H9 (cell line): ENCODE data around the gene HMGB4. TPM values are rescaled to one million over a fixed set of nuclear protein-coding genes. Genes with fewer than 3 reads are reported as not detected.

Experiments used
- DNase-seq: peaks from one replicate; pipeline ENCODE4 v3.0.0-alpha.2; 2017
- H2AFZ ChIP-seq: one replicate; pipeline ENCODE4 v1.6.1; 2013; ENCODE audit warnings: mild to moderate bottlenecking, low read length, control low read depth, moderate library complexity
- H2AK5ac ChIP-seq: 2 replicates; pipeline ENCODE4 v1.6.1; 2013; ENCODE audit warnings: low read length, control low read depth, mixed read lengths; ENCODE audit not compliant: insufficient read length
- H2BK120ac ChIP-seq: one replicate; pipeline ENCODE4 v1.6.1; 2013; ENCODE audit warnings: low read depth, mild to moderate bottlenecking, low read length, control low read depth, inconsistent platforms; ENCODE audit not compliant: poor library complexity, severe bottlenecking
- H2BK12ac ChIP-seq: 2 replicates; pipeline ENCODE4 v1.6.1; 2013; ENCODE audit warnings: low read length, control low read depth, mixed read lengths, low read depth; ENCODE audit not compliant: insufficient read length
- H2BK15ac ChIP-seq: 2 replicates; pipeline ENCODE4 v1.6.1; 2013; ENCODE audit warnings: low read depth, low read length, control low read depth
- H2BK20ac ChIP-seq: one replicate; pipeline ENCODE4 v1.6.1; 2013; ENCODE audit warnings: low read depth, mild to moderate bottlenecking, low read length, control low read depth, inconsistent platforms; ENCODE audit not compliant: poor library complexity, severe bottlenecking
- H2BK5ac ChIP-seq: 2 replicates; pipeline ENCODE4 v1.6.1; 2013; ENCODE audit warnings: low read length, control low read depth, mixed read lengths; ENCODE audit not compliant: insufficient read length
- H3K14ac ChIP-seq: 2 replicates; pipeline ENCODE4 v1.6.1; 2013; ENCODE audit warnings: low read length, control low read depth; ENCODE audit not compliant: insufficient read depth
- H3K18ac ChIP-seq: 2 replicates; pipeline ENCODE4 v1.6.1; 2013; ENCODE audit warnings: low read depth, mild to moderate bottlenecking, mixed read lengths, low read length, control low read depth; ENCODE audit not compliant: insufficient read length
- H3K23ac ChIP-seq: 2 replicates; pipeline ENCODE4 v1.6.1; 2013; ENCODE audit warnings: low read length, control low read depth, mixed read lengths, low read depth; ENCODE audit not compliant: insufficient read length
- H3K23me2 ChIP-seq: 2 replicates; pipeline ENCODE4 v1.6.1; 2013; ENCODE audit warnings: low read depth, mild to moderate bottlenecking, mixed read lengths, low read length, control low read depth; ENCODE audit not compliant: insufficient read length, poor library complexity, severe bottlenecking
- H3K27ac ChIP-seq: 2 replicates; pipeline ENCODE4 v1.5.1; 2013; ENCODE audit warnings: low read length, control low read depth, mixed read lengths, low read depth; ENCODE audit not compliant: insufficient read length
- H3K27me3 ChIP-seq: 2 replicates; pipeline ENCODE4 v1.6.1; 2013; ENCODE audit warnings: low read length, control low read depth, inconsistent platforms; ENCODE audit not compliant: insufficient read depth
- H3K4ac ChIP-seq: 2 replicates; pipeline ENCODE4 v1.6.1; 2013; ENCODE audit warnings: low read depth, mild to moderate bottlenecking, control low read depth, inconsistent platforms, low read length, moderate library complexity
- H3K4me1 ChIP-seq: 2 replicates; pipeline ENCODE4 v1.6.1; 2013; ENCODE audit warnings: low read length, control low read depth, inconsistent platforms; ENCODE audit not compliant: insufficient read depth
- H3K4me2 ChIP-seq: 2 replicates; pipeline ENCODE4 v1.6.1; 2013; ENCODE audit warnings: low read length, control low read depth, mixed read lengths; ENCODE audit not compliant: insufficient read length, insufficient read depth
- H3K56ac ChIP-seq: 2 replicates; pipeline ENCODE4 v1.6.1; 2013; ENCODE audit warnings: low read depth, mild to moderate bottlenecking, mixed read lengths, low read length, control low read depth; ENCODE audit not compliant: insufficient read length
- H3K79me1 ChIP-seq: 2 replicates; pipeline ENCODE4 v1.6.1; 2013; ENCODE audit warnings: low read depth, mild to moderate bottlenecking, moderate library complexity, low read length, control low read depth, inconsistent platforms; ENCODE audit not compliant: insufficient read depth, poor library complexity, severe bottlenecking
- H3K79me2 ChIP-seq: 2 replicates; pipeline ENCODE4 v1.6.1; 2013; ENCODE audit warnings: low read length, control low read depth, inconsistent platforms; ENCODE audit not compliant: insufficient read depth
- H3K9ac ChIP-seq: 2 replicates; pipeline ENCODE4 v1.6.1; 2013; ENCODE audit warnings: low read length, control low read depth, mixed read lengths; ENCODE audit not compliant: insufficient read length; ENCODE audit errors: extremely low read depth
- H3K9me3 ChIP-seq: one replicate; pipeline ENCODE4 v1.6.1; 2013; ENCODE audit warnings: low read depth, low read length, inconsistent platforms; ENCODE audit not compliant: control insufficient read depth
- H3T11ph ChIP-seq: one replicate; pipeline ENCODE4 v1.6.1; 2013; ENCODE audit warnings: mild to moderate bottlenecking, low read length, control low read depth, inconsistent platforms
- H4K20me1 ChIP-seq: one replicate; pipeline ENCODE4 v1.6.1; 2013; ENCODE audit not compliant: control insufficient read depth, insufficient read length, insufficient read depth
- H4K5ac ChIP-seq: 2 replicates; pipeline ENCODE4 v1.6.1; 2013; ENCODE audit warnings: low read depth, mild to moderate bottlenecking, mixed read lengths, low read length, control low read depth; ENCODE audit not compliant: insufficient read length
- H4K8ac ChIP-seq: replicated peaks from 2 replicates; pipeline ENCODE4 v1.6.1; 2013; ENCODE audit warnings: low read length, control low read depth, mixed read lengths, low read depth; ENCODE audit not compliant: insufficient read length
- H4K91ac ChIP-seq: 2 replicates; pipeline ENCODE4 v1.6.1; 2013; ENCODE audit warnings: low read depth, mild to moderate bottlenecking, moderate library complexity, mixed read lengths, low read length, control low read depth; ENCODE audit not compliant: insufficient read length
- H3K27ac Mint-ChIP-seq, 3 experiments: 2 replicates in 2 of 3; 3 replicates in 1 of 3; pipeline ENCODE4 v1.8.0; 2020 to 2021; ENCODE audit warnings: mixed read lengths in 3 of 3, mild to moderate bottlenecking in 1 of 3, moderate library complexity in 1 of 3
- H3K27me3 Mint-ChIP-seq: 2 replicates; pipeline ENCODE4 v1.8.0; 2021; ENCODE audit warnings: low read depth, mild to moderate bottlenecking, moderate library complexity, mixed read lengths
- H3K36me3 Mint-ChIP-seq, 3 experiments: 2 replicates in 2 of 3; 3 replicates in 1 of 3; pipeline ENCODE4 v1.8.0; 2020 to 2021; ENCODE audit warnings: low read depth in 3 of 3, mixed read lengths in 3 of 3; ENCODE audit not compliant: insufficient read depth in 1 of 3
- H3K4me1 Mint-ChIP-seq, 2 experiments: 2 replicates each; pipeline ENCODE4 v1.8.0; 2020; ENCODE audit warnings: mixed read lengths in 2 of 2
- H3K4me3 Mint-ChIP-seq, 2 experiments: 2 replicates in 1 of 2; 3 replicates in 1 of 2; pipeline ENCODE4 v1.8.0; 2020 to 2021; ENCODE audit warnings: mild to moderate bottlenecking in 2 of 2, mixed read lengths in 2 of 2, moderate library complexity in 1 of 2
- H3K9me3 Mint-ChIP-seq, 2 experiments: 2 replicates in 1 of 2; 3 replicates in 1 of 2; pipeline ENCODE4 v1.8.0; 2020; ENCODE audit warnings: mild to moderate bottlenecking in 2 of 2, mixed read lengths in 2 of 2, moderate library complexity in 1 of 2
- CTCF ChIP-seq: fragments of 200-600 bp; sonication (generic); conservative IDR thresholded peaks from 3 replicates; pipeline ENCODE4 v1.8.0; 2021; ENCODE audit warnings: antibody characterized with exemption, mild to moderate bottlenecking
- total RNA-seq: library from RNA; stranded (reverse); gene quantifications from 2 replicates; pipeline ENCODE4 v1.2.1, GENCODE V29; 2021

HMGB4 gene
- total RNA-seq, 1 experiment from 2014 or later = not detected

GRCh38 chr1:33852711-33853110, 11.2 kb upstream of the HMGB4 start:
- no peak overlapping the region for H3K56ac ChIP-seq
- no peak overlapping the region for H4K5ac ChIP-seq
- H4K20me1 ChIP-seq = no peaks in the 10 kb centered on the region
- no peak overlapping the region for H3K4me2 ChIP-seq
- no peak overlapping the region for H2BK120ac ChIP-seq
- H3K18ac ChIP-seq = no peak overlapping the region
- no peaks in the 10 kb centered on the region for H3K9me3 ChIP-seq
- H3K14ac ChIP-seq = no peak overlapping the region
- no peak for TF ChIP-seq CTCF
- DNase-seq = no peak
- H3K4me1 ChIP-seq = peaks cover 6% of the 10 kb centered on the region; the same call in 1 of the 2 replicates
- Mint-ChIP-seq H3K9me3 (no peaks in the 10 kb centered on the region), H3K4me1 (peaks cover 25 to 30% of the 10 kb centered on the region in 2 experiments), H3K27ac (no peak overlapping the region; a peak in 1 of 7 replicates), H3K27me3 (no peaks in the 10 kb centered on the region; the same call in 1 of the 2 replicates), H3K4me3 (no peak overlapping the region), H3K36me3 (no peaks in the 10 kb centered on the region; a peak in 1 of 7 replicates)
- H3K27me3 ChIP-seq = no peaks in the 10 kb centered on the region
- no peak overlapping the region for H3K27ac ChIP-seq
- H4K8ac ChIP-seq = no peak overlapping the region
- H2BK20ac ChIP-seq = no peak overlapping the region
- H3K23me2 ChIP-seq = no peaks in the 10 kb centered on the region
- H3K4ac ChIP-seq = no peak overlapping the region
- H2AK5ac ChIP-seq = no peak overlapping the region
- no peaks in the 10 kb centered on the region for H3K79me1 ChIP-seq
- H2BK5ac ChIP-seq = no peak overlapping the region
- no peaks in the 10 kb centered on the region for H3K79me2 ChIP-seq
- H2AFZ ChIP-seq = no peak overlapping the region
- H2BK12ac ChIP-seq = no peak overlapping the region
- no peak overlapping the region for H4K91ac ChIP-seq
- no peak overlapping the region for H3K23ac ChIP-seq
- H3T11ph ChIP-seq = no peak overlapping the region
- no peak overlapping the region for H2BK15ac ChIP-seq
- no peak overlapping the region for H3K9ac ChIP-seq
